ENCODE measurements around the gene PDLIM7.

The PDLIM7 gene

DNA sequence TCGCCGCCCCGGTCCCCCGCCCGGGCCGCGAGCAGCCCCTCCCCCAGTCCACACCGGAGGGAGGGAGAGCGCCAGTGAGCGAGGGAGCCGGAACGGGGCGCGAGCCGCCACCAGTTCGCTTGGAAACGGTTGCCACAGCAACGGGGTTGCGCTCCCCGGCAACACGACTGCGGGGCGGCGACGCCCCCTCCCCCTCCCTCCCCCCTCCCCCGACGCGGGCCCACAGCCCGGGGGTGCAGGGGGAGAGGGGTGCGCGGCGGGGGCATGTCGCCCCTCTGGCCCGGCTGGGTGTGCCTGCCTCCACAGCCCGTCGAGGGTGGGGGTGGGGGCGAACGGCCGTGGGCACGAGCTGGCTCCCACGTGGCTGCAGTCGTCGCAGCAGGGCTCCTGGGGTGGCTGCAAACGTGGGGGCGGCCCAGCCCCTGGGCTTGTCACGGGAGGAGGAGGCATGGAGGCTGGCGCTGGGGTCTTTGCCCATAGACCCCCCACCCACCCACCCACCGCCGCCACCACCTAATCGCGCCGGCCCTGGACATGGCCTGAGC, 50.3 kb downstream of the PDLIM7 start:
- H3K27me3 ChIP-seq (ENCODE audit: low read depth, low read length): no peaks in the 10 kb centered on the region
- peak overlapping the region; percentile 78 for H3K9ac ChIP-seq (ENCODE audit: low read length)
- peak overlapping the region; percentile 82 for H3K4me2 ChIP-seq (ENCODE audit: low read length)
- no peaks in the 10 kb centered on the region for H3K79me2 ChIP-seq (ENCODE audit: low read length)
- H3K4me3 ChIP-seq (ENCODE audit: low read length): peak overlapping the region; percentile 81
- H3K4me1 ChIP-seq (ENCODE audit: low read length): peaks cover 35% of the 10 kb centered on the region
- H4K20me1 ChIP-seq (ENCODE audit: insufficient read depth, low read length): no peaks in the 10 kb centered on the region
- no peak for TF ChIP-seq EZH2phosphoT487 (IDR thresholded peaks at IDR 0.05; ENCODE audit: low read depth)
- TF ChIP-seq, protein P1, sequence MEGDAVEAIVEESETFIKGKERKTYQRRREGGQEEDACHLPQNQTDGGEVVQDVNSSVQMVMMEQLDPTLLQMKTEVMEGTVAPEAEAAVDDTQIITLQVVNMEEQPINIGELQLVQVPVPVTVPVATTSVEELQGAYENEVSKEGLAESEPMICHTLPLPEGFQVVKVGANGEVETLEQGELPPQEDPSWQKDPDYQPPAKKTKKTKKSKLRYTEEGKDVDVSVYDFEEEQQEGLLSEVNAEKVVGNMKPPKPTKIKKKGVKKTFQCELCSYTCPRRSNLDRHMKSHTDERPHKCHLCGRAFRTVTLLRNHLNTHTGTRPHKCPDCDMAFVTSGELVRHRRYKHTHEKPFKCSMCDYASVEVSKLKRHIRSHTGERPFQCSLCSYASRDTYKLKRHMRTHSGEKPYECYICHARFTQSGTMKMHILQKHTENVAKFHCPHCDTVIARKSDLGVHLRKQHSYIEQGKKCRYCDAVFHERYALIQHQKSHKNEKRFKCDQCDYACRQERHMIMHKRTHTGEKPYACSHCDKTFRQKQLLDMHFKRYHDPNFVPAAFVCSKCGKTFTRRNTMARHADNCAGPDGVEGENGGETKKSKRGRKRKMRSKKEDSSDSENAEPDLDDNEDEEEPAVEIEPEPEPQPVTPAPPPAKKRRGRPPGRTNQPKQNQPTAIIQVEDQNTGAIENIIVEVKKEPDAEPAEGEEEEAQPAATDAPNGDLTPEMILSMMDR (IDR thresholded peaks at IDR 0.05; ENCODE audit: low read depth, low read length): no peak
- H2AFZ ChIP-seq (ENCODE audit: low read depth, low read length): no peak overlapping the region
- no peaks in the 10 kb centered on the region for H3K9me3 ChIP-seq (ENCODE audit: insufficient read depth, low read length)
- no peak overlapping the region for H3K27ac ChIP-seq (ENCODE audit: low read length)
- H3K36me3 ChIP-seq (replicated peaks; ENCODE audit: low read depth, low read length): no peaks in the 10 kb centered on the region

DNA sequence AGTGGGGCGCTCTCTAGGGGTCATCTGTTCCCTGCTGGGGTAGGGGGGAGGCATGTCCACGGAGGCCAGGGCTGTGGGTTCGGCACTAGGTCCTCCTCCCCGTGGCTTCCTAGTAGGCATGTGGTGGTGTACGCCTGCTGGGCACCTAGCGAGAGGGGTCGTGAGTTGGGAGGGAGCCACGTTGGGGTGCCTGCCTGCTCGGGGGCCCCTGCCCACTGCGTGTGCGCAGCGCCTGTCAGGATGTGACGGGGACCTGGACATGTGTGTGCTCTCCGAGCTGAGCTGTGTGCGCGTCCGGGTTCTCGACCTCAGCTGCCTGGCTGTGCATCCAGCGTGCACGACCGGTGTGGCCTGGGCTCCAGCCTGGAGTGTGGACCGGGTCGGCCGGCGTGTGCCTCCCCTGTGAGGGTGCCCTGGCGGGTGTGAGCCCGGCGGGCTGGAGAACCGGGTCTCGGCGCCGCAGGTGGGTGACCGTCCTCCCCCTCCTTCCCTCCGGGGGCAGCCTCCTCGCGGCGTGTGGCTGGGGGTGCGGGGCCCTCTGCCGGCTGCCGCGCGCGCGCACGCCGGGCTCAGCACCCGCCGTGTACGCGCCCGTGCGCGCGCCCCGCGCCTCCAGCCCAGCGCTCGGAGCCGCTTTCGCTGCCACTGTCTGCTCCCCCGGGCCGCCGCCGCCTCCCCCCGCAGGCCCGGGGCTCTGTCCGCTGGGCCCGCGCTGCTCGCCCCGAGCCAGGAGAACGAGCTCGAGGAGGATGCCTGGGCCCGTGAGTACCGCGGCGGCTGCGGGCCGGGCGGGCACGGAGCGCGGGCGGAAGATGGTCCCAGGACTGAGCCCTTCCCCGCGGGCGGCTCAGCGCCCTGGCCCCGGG, 51.0 kb downstream of the PDLIM7 start, which contains the start of gene PRR7:
PRR7 (plus strand) TSS at position 615 of the 866 bp plus-strand sequence. CDS start 8,254 bp downstream, outside the sequence.
- Histone ChIP-seq H4K20me1 (ENCODE audit: insufficient read depth, low read length) (no peaks in the 10 kb centered on the region), H3K27ac (ENCODE audit: low read length) (no peak within 1 kb of the TSS), H2AFZ (ENCODE audit: low read depth, low read length) (peak within 1 kb of the TSS; percentile 47), H3K79me2 (ENCODE audit: low read length) (no peaks in the 10 kb centered on the region), H3K4me1 (ENCODE audit: low read length) (peaks cover 35% of the 10 kb centered on the region), H3K4me2 (ENCODE audit: low read length) (peak within 1 kb of the TSS; percentile 100), H3K9me3 (ENCODE audit: insufficient read depth, low read length) (no peaks in the 10 kb centered on the region), H3K36me3 (replicated peaks; ENCODE audit: low read depth, low read length) (no peaks in the 10 kb centered on the region), H3K4me3 (ENCODE audit: low read length) (peak within 1 kb of the TSS; percentile 81), H3K27me3 (ENCODE audit: low read depth, low read length) (no peaks in the 10 kb centered on the region), H3K9ac (ENCODE audit: low read length) (peak within 1 kb of the TSS; percentile 78)
- TF ChIP-seq, protein P1 (IDR thresholded peaks at IDR 0.05; ENCODE audit: low read depth, low read length): no peak

DNA sequence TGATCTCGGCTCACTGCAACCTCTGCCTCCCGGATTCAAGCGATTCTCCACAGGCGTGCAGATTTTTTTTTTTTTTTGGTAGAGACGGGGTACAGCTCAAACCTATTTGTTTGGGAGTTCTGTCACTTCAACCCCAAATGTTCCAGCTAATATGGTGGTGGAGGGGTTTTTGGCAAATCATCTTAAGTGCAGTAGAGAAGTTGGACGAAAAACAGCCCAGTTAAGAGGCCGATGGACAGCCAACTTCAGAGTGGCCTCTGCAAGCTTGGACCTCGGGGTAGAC, 51.5 kb downstream of the PDLIM7 start:
- H3K9me3 ChIP-seq (ENCODE audit: insufficient read depth, low read length): no peaks in the 10 kb centered on the region
- no peaks in the 10 kb centered on the region for H3K36me3 ChIP-seq (replicated peaks; ENCODE audit: low read depth, low read length)
- H3K4me3 ChIP-seq (ENCODE audit: low read length): peak overlapping the region; percentile 81
- peak overlapping the region; percentile 100 for H3K4me2 ChIP-seq (ENCODE audit: low read length)
- H3K79me2 ChIP-seq (ENCODE audit: low read length): no peaks in the 10 kb centered on the region
- H3K27me3 ChIP-seq (ENCODE audit: low read depth, low read length): no peaks in the 10 kb centered on the region
- TF ChIP-seq EZH2phosphoT487 (IDR thresholded peaks at IDR 0.05; ENCODE audit: low read depth): no peak
- TF ChIP-seq, protein P1 (IDR thresholded peaks at IDR 0.05; ENCODE audit: low read depth, low read length): no peak
- H3K9ac ChIP-seq (ENCODE audit: low read length): peak overlapping the region; percentile 78
- H2AFZ ChIP-seq (ENCODE audit: low read depth, low read length): 0 out of 2 replicates have a peak overlapping the region, but pooled peaks have one; percentile 47
- H3K27ac ChIP-seq (ENCODE audit: low read length): no peak overlapping the region
- H4K20me1 ChIP-seq (ENCODE audit: insufficient read depth, low read length): no peaks in the 10 kb centered on the region
- H3K4me1 ChIP-seq (ENCODE audit: low read length): peaks cover 35% of the 10 kb centered on the region

- H3K4me3 ChIP-seq (ENCODE audit: low read length): peak overlapping the region; percentile 81
- H3K4me1 ChIP-seq (ENCODE audit: low read length): peaks cover 35% of the 10 kb centered on the region
- no peak overlapping the region for H2AFZ ChIP-seq (ENCODE audit: low read depth, low read length)
- H3K79me2 ChIP-seq (ENCODE audit: low read length): no peaks in the 10 kb centered on the region
- H3K9ac ChIP-seq (ENCODE audit: low read length): peak overlapping the region; percentile 78
- H3K27ac ChIP-seq (ENCODE audit: low read length): no peak overlapping the region
- H3K27me3 ChIP-seq (ENCODE audit: low read depth, low read length): no peaks in the 10 kb centered on the region
- no peaks in the 10 kb centered on the region for H3K36me3 ChIP-seq (replicated peaks; ENCODE audit: low read depth, low read length)
- TF ChIP-seq, protein P1 (IDR thresholded peaks at IDR 0.05; ENCODE audit: low read depth, low read length): no peak
- no peak for TF ChIP-seq EZH2phosphoT487 (IDR thresholded peaks at IDR 0.05; ENCODE audit: low read depth)
- no peaks in the 10 kb centered on the region for H4K20me1 ChIP-seq (ENCODE audit: insufficient read depth, low read length)
- H3K4me2 ChIP-seq (ENCODE audit: low read length): peak overlapping the region; percentile 100
- no peaks in the 10 kb centered on the region for H3K9me3 ChIP-seq (ENCODE audit: insufficient read depth, low read length)
Observed at GRCh38 chr5:177445052-177445916, 52.1 kb downstream of the PDLIM7 start.

Data from OCI-LY3 (cell line).